HepG2 (cell line): Measurements from ENCODE around the gene GNAI2. TPM values are rescaled to one million over a fixed set of nuclear protein-coding genes. Genes with fewer than 3 reads are reported as not detected.
A peak's percentile ranks its signal among the peaks of the same experiment; 100 is the strongest.

ENCODE experiments used
- ATAC-seq: fragments of 200-7000 bp; cut with Tn5 transposase; 3 replicates; pipeline ENCODE4 v1.9.1; 2020; ENCODE audit warnings: mild to moderate bottlenecking, moderate library complexity
- BruUV-seq: library from RNA; stranded (reverse); fragments of 400-500 nt; replicated peaks from 2 replicates; lab custom pipeline; 2021; lab: Mats Ljungman, UMichigan
- CTCF ChIA-PET: fragments of 300-600 bp; formaldehyde crosslinking; extraction: SDS; loops from one replicate; lab custom pipeline; 2021; ENCODE audit warnings: low total read pairs, inconsistent platforms, low intra/inter-chr PET ratio; lab: Yijun Ruan, JAX
- POLR2A ChIA-PET: fragments of 350-600 bp; sonication (Branson Sonifier 250); formaldehyde crosslinking; loops from one replicate; lab custom pipeline; 2020; ENCODE audit warnings: antibody characterized with exemption, inconsistent platforms; lab: Yijun Ruan, JAX
- DNase-seq: peaks from one replicate; pipeline ENCODE4 v3.0.0-alpha.2; 2015; ENCODE audit warnings: low spot score
- FAIRE-seq: peaks from 3 replicates; lab custom pipeline; 2011; peaks lifted over from hg19 to GRCh38; lab: Jason Lieb, UNC
- H2AFZ ChIP-seq: one replicate; pipeline ENCODE4 v1.6.1; 2011; ENCODE audit warnings: low read length, inconsistent platforms
- H3K27ac ChIP-seq: fragments of 300-600 bp; 3 replicates; pipeline ENCODE4 v1.8.0; 2011; ENCODE audit warnings: mixed run types, mild to moderate bottlenecking, mixed read lengths, low read length, inconsistent platforms; ENCODE audit not compliant: insufficient read depth; ENCODE audit errors: extremely low read length
- H3K27me3 ChIP-seq, 2 experiments: fragments of 200-600 bp in 1 of 2; 2 replicates in 1 of 2; 3 replicates in 1 of 2; pipeline versions ENCODE4 v1.6.0 to v1.8.0; 2011; ENCODE audit warnings: low read length in 2 of 2, mild to moderate bottlenecking in 2 of 2, moderate library complexity in 2 of 2, inconsistent platforms in 1 of 2; ENCODE audit not compliant: insufficient read depth in 2 of 2, control insufficient read depth in 1 of 2
- H3K36me3 ChIP-seq, 2 experiments: fragments of 200-600 bp in 1 of 2; replicated peaks in 1 of 2; 2 replicates in 1 of 2; 3 replicates in 1 of 2; pipeline versions ENCODE4 v1.5.1 to v1.8.0; 2011; ENCODE audit warnings: low read length in 2 of 2, inconsistent platforms in 1 of 2; ENCODE audit not compliant: insufficient read depth in 2 of 2, control insufficient read depth in 1 of 2
- H3K4me1 ChIP-seq: 2 replicates; pipeline ENCODE4 v1.5.1; 2012; ENCODE audit warnings: low read length, inconsistent platforms; ENCODE audit not compliant: insufficient read depth
- H3K4me2 ChIP-seq: 2 replicates; pipeline ENCODE4 v1.6.0; 2011; ENCODE audit warnings: low read depth, low read length, inconsistent platforms
- H3K4me3 ChIP-seq, 3 experiments: fragments of 200-600 bp in 1 of 3; sonication (generic), shearing (Covaris generic) in 1 of 3; replicated peaks in 1 of 3; 2 replicates each; pipeline ENCODE4 v1.5.1; 2011 to 2016; ENCODE audit warnings: low read length in 3 of 3, inconsistent platforms in 2 of 3, low read depth in 2 of 3, mild to moderate bottlenecking in 2 of 3, control low read depth in 1 of 3, mixed read lengths in 1 of 3; ENCODE audit not compliant: insufficient read depth in 1 of 3
- H3K79me2 ChIP-seq: one replicate; pipeline ENCODE4 v1.6.1; 2011; ENCODE audit warnings: low read length, inconsistent platforms; ENCODE audit not compliant: insufficient read depth
- H3K9ac ChIP-seq: 2 replicates; pipeline ENCODE4 v1.6.0; 2011; ENCODE audit warnings: mild to moderate bottlenecking, low read depth, low read length, inconsistent platforms; ENCODE audit not compliant: insufficient read depth
- H3K9me3 ChIP-seq: 2 replicates; pipeline ENCODE4 v1.5.1; 2012; ENCODE audit warnings: mild to moderate bottlenecking, low read length
- H4K20me1 ChIP-seq: 2 replicates; pipeline ENCODE4 v1.6.0; 2011; ENCODE audit warnings: inconsistent platforms, mild to moderate bottlenecking, low read length, moderate library complexity; ENCODE audit not compliant: insufficient read depth
- KLF12 ChIP-seq: sonication (generic); formaldehyde crosslinking; IDR thresholded peaks from 2 replicates; pipeline ENCODE4 v1.4.0; 2020; ENCODE audit warnings: missing genetic modification reagents, borderline replicate concordance
- MIER2 ChIP-seq: IDR thresholded peaks from 2 replicates; pipeline ENCODE4 v1.6.1; 2016; ENCODE audit warnings: missing biosample characterization, missing genetic modification reagents
- SCMH1 ChIP-seq: sonication (generic); formaldehyde crosslinking; IDR thresholded peaks from 2 replicates; pipeline ENCODE4 v1.9.0; 2021; ENCODE audit warnings: missing genetic modification reagents, mild to moderate bottlenecking, borderline replicate concordance
- ZGPAT ChIP-seq: IDR thresholded peaks from 2 replicates; pipeline ENCODE4 v1.6.1; 2016; ENCODE audit warnings: mild to moderate bottlenecking
- ZNF121 ChIP-seq: sonication (generic); formaldehyde crosslinking; IDR thresholded peaks from 2 replicates; pipeline ENCODE4 v1.5.0; 2020; ENCODE audit warnings: mild to moderate bottlenecking, missing genetic modification reagents
- ZNF546 ChIP-seq: sonication (generic); formaldehyde crosslinking; conservative IDR thresholded peaks from 2 replicates; pipeline ENCODE4 v1.8.1; 2023; ENCODE audit warnings: mild to moderate bottlenecking, missing genetic modification reagents
- ZNF772 ChIP-seq: sonication (generic); formaldehyde crosslinking; IDR thresholded peaks from 2 replicates; pipeline ENCODE4 v1.5.0; 2020; ENCODE audit warnings: mild to moderate bottlenecking, missing genetic modification reagents
- WGBS: methylation state at CpG from one replicate; pipeline ENCODE4 v1.1.6; 2017; ENCODE audit warnings: low lambda C conversion rate; 5-methylcytosine and 5-hydroxymethylcytosine counted together
- in situ Hi-C: cut with HindIII; loops from 2 replicates; pipeline ENCODE4 v1.10.0; 2017; ENCODE audit warnings: low pct_unique_long_range_greater_than_20kb; ENCODE audit not compliant: extremely low pct_ligation_motif_present
- intact Hi-C: fragments of 100-400 bp; cut with micrococcal nuclease; formaldehyde crosslinking; loops from one replicate; pipeline ENCODE4 v1.10.0; 2022; ENCODE audit not compliant: unreplicated experiment
- polyA plus RNA-seq, 8 experiments: library from polyadenylated mRNA; depleted of rRNA in 3 of 8; stranded (reverse) in 7 of 8; unstranded in 1 of 8; fragments of >200 nt; fragmentation: Illumina TruSeq in 4 of 8; extraction: Trizol in 4 of 8; gene quantifications; 2 replicates each; pipeline versions ENCODE4 v1.2.1 to v1.2.3, GENCODE V29; 2011 to 2016; ENCODE audit warnings: low read depth in 4 of 8, missing spikeins in 1 of 8, mixed read lengths in 1 of 8; ENCODE audit not compliant: insufficient read depth in 1 of 8
- total RNA-seq, 5 experiments: library from RNA; depleted of rRNA; stranded (reverse); fragments of >200 nt; fragmentation: Illumina TruSeq; extraction: Trizol; gene quantifications; 2 replicates each; pipeline ENCODE4 v1.2.3, GENCODE V29; 2016; ENCODE audit warnings: low read depth in 1 of 5
- TF ChIP-seq, protein P1 (sequence below): sonication (generic); formaldehyde crosslinking; IDR thresholded peaks from 2 replicates; pipeline ENCODE4 v1.5.0; 2020; ENCODE audit warnings: mild to moderate bottlenecking, missing genetic modification reagents, borderline replicate concordance
- TF ChIP-seq, protein P2 (sequence below): sonication (generic); formaldehyde crosslinking; IDR thresholded peaks from 2 replicates; pipeline ENCODE4 v1.4.0; 2020; ENCODE audit warnings: missing genetic modification reagents
- TF ChIP-seq, protein P3 (sequence below): IDR thresholded peaks from 2 replicates; pipeline ENCODE4 v1.6.1; 2016; ENCODE audit warnings: missing genetic modification reagents, missing compliant biosample characterization

Gene GNAI2
- total and polyA plus RNA-seq, 2 of the 13 experiments (the other 11 are each of a cell fraction or from before 2014, with no cell fraction given) = 51.1 to 66.2 TPM

DNA sequence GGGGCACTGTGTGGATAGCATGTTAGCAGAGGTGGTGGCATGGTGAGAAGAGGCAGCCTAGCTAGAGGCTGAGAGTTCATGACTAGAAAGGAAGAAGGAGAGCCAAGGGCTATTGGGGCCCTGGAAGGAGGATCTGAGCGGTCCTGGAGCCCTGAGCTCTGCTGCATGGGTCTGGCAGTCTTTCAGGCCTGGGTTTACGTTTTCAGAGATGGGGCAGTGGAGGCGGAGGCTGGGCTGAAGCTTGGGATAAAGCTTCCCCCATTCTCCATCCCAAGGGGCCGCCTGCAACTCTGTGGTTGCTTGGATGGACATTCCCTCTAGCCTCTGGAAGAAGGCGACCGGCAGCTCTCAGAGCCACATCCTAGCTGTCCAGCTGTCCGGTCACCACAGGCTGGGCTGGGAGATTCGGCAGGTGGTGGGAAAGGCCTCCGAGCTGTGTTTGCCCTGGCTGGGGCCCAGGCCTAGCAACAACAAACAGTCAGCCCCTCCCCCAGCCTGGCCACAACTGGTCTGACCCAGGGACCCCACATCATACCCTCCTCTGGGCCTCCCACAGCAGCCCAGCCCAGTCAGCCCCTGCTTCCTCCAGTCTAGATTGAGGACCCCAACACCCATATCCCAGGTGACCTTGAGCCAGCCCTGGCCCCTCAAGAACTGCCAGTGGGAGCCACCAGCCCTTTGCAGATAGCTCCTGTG lies 32.7 kb upstream of the GNAI2 start:
- no peaks in the 10 kb centered on the region for H3K27me3 ChIP-seq
- peaks cover 4% of the 10 kb centered on the region; the same call in 1 of the 2 replicates for H4K20me1 ChIP-seq
- peak overlapping the region; percentile 96 for H3K4me2 ChIP-seq
- H3K9me3 ChIP-seq = no peaks in the 10 kb centered on the region
- H3K36me3 ChIP-seq = no peaks in the 10 kb centered on the region; a peak in 1 of 5 replicates
- peaks cover 32% of the 10 kb centered on the region for H3K79me2 ChIP-seq
- DNase-seq = peak; percentile 70
- in situ Hi-C loops (no loop called here), intact Hi-C loops (no loop called here)
- peaks cover 64% of the 10 kb centered on the region for H3K4me1 ChIP-seq
- peak; percentile 70 for FAIRE-seq
- ChIA-PET CTCF (no interaction called here), POLR2A (interaction anchor here (0.7 to 15.7 kb wide), 26 partner anchors 8 to 125 kb away, joined by 3 to 844 read pairs (median 5); partner anchors contain the start of genes GNAI2, HYAL1, HYAL3 and IFRD2)
- peak overlapping the region; percentile 43 to 69 (median 54); a peak in 5 of 6 replicates for H3K4me3 ChIP-seq
- peak overlapping the region; percentile 86 for H3K27ac ChIP-seq
- WGBS = 7% methylated on average over 3 of the region's 9 CpGs
- peak; percentile 51 for ATAC-seq
- H3K9ac ChIP-seq = peak overlapping the region; percentile 77
- no TSS peak for BruUV-seq
- H2AFZ ChIP-seq = no peak overlapping the region
- TF ChIP-seq ZGPAT (peak; percentile 67; the same call in 1 of the 2 replicates), MIER2 (CRISPR knock-in tag) (0 out of 2 replicates have a peak, but pooled peaks have one; percentile 41), KLF12 (CRISPR knock-in tag) (no peak), ZNF772 (0 out of 2 replicates have a peak, but pooled peaks have one; percentile 49), ZNF121 (peak; percentile 36; the same call in 1 of the 2 replicates), SCMH1 (CRISPR knock-in tag) (no peak), ZNF546 (CRISPR knock-in tag) (peak; percentile 53; the same call in 1 of the 2 replicates)
- TF ChIP-seq, protein P1, sequence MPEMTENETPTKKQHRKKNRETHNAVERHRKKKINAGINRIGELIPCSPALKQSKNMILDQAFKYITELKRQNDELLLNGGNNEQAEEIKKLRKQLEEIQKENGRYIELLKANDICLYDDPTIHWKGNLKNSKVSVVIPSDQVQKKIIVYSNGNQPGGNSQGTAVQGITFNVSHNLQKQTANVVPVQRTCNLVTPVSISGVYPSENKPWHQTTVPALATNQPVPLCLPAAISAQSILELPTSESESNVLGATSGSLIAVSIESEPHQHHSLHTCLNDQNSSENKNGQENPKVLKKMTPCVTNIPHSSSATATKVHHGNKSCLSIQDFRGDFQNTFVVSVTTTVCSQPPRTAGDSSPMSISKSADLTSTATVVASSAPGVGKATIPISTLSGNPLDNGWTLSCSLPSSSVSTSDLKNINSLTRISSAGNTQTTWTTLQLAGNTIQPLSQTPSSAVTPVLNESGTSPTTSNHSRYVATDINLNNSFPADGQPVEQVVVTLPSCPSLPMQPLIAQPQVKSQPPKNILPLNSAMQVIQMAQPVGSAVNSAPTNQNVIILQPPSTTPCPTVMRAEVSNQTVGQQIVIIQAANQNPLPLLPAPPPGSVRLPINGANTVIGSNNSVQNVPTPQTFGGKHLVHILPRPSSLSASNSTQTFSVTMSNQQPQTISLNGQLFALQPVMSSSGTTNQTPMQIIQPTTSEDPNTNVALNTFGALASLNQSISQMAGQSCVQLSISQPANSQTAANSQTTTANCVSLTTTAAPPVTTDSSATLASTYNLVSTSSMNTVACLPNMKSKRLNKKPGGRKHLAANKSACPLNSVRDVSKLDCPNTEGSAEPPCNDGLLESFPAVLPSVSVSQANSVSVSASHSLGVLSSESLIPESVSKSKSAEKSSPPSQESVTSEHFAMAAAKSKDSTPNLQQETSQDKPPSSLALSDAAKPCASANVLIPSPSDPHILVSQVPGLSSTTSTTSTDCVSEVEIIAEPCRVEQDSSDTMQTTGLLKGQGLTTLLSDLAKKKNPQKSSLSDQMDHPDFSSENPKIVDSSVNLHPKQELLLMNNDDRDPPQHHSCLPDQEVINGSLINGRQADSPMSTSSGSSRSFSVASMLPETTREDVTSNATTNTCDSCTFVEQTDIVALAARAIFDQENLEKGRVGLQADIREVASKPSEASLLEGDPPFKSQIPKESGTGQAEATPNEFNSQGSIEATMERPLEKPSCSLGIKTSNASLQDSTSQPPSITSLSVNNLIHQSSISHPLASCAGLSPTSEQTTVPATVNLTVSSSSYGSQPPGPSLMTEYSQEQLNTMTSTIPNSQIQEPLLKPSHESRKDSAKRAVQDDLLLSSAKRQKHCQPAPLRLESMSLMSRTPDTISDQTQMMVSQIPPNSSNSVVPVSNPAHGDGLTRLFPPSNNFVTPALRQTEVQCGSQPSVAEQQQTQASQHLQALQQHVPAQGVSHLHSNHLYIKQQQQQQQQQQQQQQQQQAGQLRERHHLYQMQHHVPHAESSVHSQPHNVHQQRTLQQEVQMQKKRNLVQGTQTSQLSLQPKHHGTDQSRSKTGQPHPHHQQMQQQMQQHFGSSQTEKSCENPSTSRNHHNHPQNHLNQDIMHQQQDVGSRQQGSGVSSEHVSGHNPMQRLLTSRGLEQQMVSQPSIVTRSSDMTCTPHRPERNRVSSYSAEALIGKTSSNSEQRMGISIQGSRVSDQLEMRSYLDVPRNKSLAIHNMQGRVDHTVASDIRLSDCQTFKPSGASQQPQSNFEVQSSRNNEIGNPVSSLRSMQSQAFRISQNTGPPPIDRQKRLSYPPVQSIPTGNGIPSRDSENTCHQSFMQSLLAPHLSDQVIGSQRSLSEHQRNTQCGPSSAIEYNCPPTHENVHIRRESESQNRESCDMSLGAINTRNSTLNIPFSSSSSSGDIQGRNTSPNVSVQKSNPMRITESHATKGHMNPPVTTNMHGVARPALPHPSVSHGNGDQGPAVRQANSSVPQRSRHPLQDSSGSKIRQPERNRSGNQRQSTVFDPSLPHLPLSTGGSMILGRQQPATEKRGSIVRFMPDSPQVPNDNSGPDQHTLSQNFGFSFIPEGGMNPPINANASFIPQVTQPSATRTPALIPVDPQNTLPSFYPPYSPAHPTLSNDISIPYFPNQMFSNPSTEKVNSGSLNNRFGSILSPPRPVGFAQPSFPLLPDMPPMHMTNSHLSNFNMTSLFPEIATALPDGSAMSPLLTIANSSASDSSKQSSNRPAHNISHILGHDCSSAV (CRISPR knock-in tag) = no peak
- TF ChIP-seq, protein P2, sequence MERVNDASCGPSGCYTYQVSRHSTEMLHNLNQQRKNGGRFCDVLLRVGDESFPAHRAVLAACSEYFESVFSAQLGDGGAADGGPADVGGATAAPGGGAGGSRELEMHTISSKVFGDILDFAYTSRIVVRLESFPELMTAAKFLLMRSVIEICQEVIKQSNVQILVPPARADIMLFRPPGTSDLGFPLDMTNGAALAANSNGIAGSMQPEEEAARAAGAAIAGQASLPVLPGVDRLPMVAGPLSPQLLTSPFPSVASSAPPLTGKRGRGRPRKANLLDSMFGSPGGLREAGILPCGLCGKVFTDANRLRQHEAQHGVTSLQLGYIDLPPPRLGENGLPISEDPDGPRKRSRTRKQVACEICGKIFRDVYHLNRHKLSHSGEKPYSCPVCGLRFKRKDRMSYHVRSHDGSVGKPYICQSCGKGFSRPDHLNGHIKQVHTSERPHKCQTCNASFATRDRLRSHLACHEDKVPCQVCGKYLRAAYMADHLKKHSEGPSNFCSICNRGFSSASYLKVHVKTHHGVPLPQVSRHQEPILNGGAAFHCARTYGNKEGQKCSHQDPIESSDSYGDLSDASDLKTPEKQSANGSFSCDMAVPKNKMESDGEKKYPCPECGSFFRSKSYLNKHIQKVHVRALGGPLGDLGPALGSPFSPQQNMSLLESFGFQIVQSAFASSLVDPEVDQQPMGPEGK (CRISPR knock-in tag) = peak; percentile 93
- TF ChIP-seq, protein P3, sequence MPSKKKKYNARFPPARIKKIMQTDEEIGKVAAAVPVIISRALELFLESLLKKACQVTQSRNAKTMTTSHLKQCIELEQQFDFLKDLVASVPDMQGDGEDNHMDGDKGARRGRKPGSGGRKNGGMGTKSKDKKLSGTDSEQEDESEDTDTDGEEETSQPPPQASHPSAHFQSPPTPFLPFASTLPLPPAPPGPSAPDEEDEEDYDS (CRISPR knock-in tag) = peak; percentile 80
